Measurements from ENCODE around the gene GTF3A.

Gene GTF3A

DNA sequence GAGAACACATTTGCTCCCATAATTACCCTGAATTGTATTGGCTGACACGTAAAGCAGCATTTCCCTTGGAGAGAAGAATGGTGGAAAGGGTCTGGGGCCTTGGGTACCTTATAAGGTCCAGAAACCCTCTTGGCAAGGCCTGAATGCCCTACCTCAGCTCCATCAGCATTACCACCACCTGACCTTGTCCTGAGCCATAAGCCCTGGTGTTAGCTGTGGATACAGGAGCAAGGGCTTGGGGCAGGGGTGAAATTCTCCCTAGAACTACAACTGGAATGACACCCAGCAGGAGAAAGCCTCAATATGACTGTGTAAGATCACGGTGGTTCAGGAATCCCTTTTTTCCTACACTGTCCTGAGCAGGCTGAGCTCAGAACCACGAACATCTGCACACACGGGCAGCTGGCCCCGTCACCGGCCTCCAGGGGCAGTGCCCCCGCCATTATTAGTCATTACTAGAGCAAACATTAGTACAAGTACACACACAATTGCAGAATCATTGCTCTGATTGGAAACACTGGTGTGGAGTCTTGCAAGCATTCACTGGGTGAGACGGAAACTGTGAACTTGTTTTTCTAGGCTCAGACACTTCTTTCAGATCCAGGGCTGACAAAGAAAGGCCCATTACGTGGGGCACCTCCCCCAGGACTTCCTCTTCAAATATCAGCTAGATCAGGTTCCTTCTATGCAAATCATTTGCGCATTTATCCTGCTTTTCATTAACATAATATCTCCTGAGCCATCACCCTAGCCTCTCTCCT lies 52.7 kb downstream of the GTF3A start:
- peak; percentile 92 for FAIRE-seq
- peak; percentile 29 for DNase-seq (ENCODE audit: insufficient read length, low spot score)

GRCh38 chr13:27481766-27482165 lies 57.3 kb downstream of the GTF3A start:
- TF ChIP-seq POU2F2 (IDR thresholded peaks at IDR 0.05; ENCODE audit: low read depth, low read length): no peak
- no peak for TF ChIP-seq TAF1 (IDR thresholded peaks at IDR 0.05; ENCODE audit: low read depth, low read length)
- no peak for TF ChIP-seq POLR2AphosphoS5 (IDR thresholded peaks at IDR 0.05; ENCODE audit: low read depth, low read length)
- no peak for TF ChIP-seq SPI1 (IDR thresholded peaks at IDR 0.05; ENCODE audit: low read depth, low read length)
- FAIRE-seq: peak; percentile 81

More for the DNA sequence above, 52.7 kb downstream of the GTF3A start:
- TF ChIP-seq PAX5 (IDR thresholded peaks at IDR 0.05; ENCODE audit: insufficient read depth, low read length, severe bottlenecking): no peak
- TF ChIP-seq POU2F2 (IDR thresholded peaks at IDR 0.05; ENCODE audit: low read depth, low read length): peak; percentile 69; the same call in 1 of the 2 replicates
- peak; percentile 62 for TF ChIP-seq SPI1 (IDR thresholded peaks at IDR 0.05; ENCODE audit: low read depth, low read length)

DNA sequence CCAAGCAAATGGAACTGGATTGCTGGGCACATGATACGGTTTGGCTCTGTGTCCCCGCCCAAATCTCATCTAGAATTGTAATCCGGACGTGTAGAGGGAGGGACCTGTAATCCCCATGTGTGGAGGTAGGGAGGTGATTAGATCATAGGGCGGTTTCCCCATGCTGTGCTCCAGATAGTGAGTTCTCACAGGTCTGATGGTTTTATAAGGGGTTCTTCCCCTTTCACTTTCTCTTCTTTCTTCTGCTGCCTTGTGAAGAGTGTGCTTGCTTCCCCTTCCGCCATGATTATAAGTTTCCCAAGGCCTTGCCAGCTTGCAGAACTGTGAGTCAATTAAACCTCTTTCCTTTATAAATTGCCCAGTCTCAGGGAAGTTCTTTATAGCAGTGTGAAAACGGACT lies 58.6 kb downstream of the GTF3A start:
- FAIRE-seq (peak; percentile 93), DNase-seq (ENCODE audit: insufficient read length, low spot score) (peak; percentile 16)
- TF ChIP-seq SPI1 (IDR thresholded peaks at IDR 0.05; ENCODE audit: low read depth, low read length) (peak; percentile 58), POLR2AphosphoS5 (IDR thresholded peaks at IDR 0.05; ENCODE audit: low read depth, low read length) (no peak), PAX5 (IDR thresholded peaks at IDR 0.05; ENCODE audit: insufficient read depth, low read length, severe bottlenecking) (no peak), POLR2A (IDR thresholded peaks at IDR 0.05; ENCODE audit: low read depth, low read length) (no peak)

More at GRCh38 chr13:27481766-27482165, 57.3 kb downstream of the GTF3A start:
- no peak for DNase-seq (ENCODE audit: insufficient read length, low spot score)

GRCh38 chr13:27483421-27483820 lies 59.0 kb downstream of the GTF3A start:
- no peak for TF ChIP-seq TAF1 (IDR thresholded peaks at IDR 0.05; ENCODE audit: low read depth, low read length)
- no peak for TF ChIP-seq POU2F2 (IDR thresholded peaks at IDR 0.05; ENCODE audit: low read depth, low read length)
- TF ChIP-seq PAX5 (IDR thresholded peaks at IDR 0.05; ENCODE audit: insufficient read depth, low read length, severe bottlenecking): no peak
- TF ChIP-seq POLR2AphosphoS5 (IDR thresholded peaks at IDR 0.05; ENCODE audit: low read depth, low read length): no peak
- TF ChIP-seq SPI1 (IDR thresholded peaks at IDR 0.05; ENCODE audit: low read depth, low read length): no peak
- no peak for TF ChIP-seq POLR2A (IDR thresholded peaks at IDR 0.05; ENCODE audit: low read depth, low read length)
- no peak for FAIRE-seq

More at GRCh38 chr13:27483421-27483820, 59.0 kb downstream of the GTF3A start:
- no peak for DNase-seq (ENCODE audit: insufficient read length, low spot score)
